ENCODE data around the gene KCNK15. TPM values are rescaled to one million over a fixed set of nuclear protein-coding genes. Genes with fewer than 3 reads are reported as not detected.

Gene KCNK15
- total and polyA plus RNA-seq, 10 donors: 0.06 to 0.92 (median 0.26) TPM; not detected in 3

- Histone ChIP-seq H3K9me3 (no peaks in the 10 kb centered on the region), H3K4me3 (no peak overlapping the region), H3K27ac (no peak overlapping the region), H3K4me1 (no peaks in the 10 kb centered on the region), H3K27me3 (replicated peaks in 1 of 7) (peaks cover 0 to 9% (median 0%) of the 10 kb centered on the region in 7 donors), H3K36me3 (no peaks in the 10 kb centered on the region)
- WGBS, 5 donors: 81 to 92% (median 89%) methylated on average over 8 to 11 of the region's 11 CpGs
- no peak for DNase-seq
- intact Hi-C loops (cut with DNase I; ENCODE audit: low total_unique reads): no loop called here
- TF ChIP-seq POLR2A (IDR thresholded peaks at IDR 0.05) (no peak), CTCF (IDR thresholded peaks at IDR 0.05 in 8 of 11, conservative IDR thresholded peaks at IDR 0.05 in 3 of 11) (no peak), POLR2AphosphoS5 (IDR thresholded peaks at IDR 0.05) (no peak)
Observed at GRCh38 chr20:44727039-44727438, 18.6 kb upstream of the KCNK15 start.

- no peak for DNase-seq
- TF ChIP-seq POLR2A (IDR thresholded peaks at IDR 0.05) (no peak), POLR2AphosphoS5 (IDR thresholded peaks at IDR 0.05) (no peak), CTCF (IDR thresholded peaks at IDR 0.05 in 8 of 11, conservative IDR thresholded peaks at IDR 0.05 in 3 of 11) (no peak)
- Histone ChIP-seq H3K4me1 (no peaks in the 10 kb centered on the region), H3K36me3 (no peaks in the 10 kb centered on the region), H3K4me3 (no peak overlapping the region), H3K27ac (no peak overlapping the region), H3K9me3 (no peaks in the 10 kb centered on the region), H3K27me3 (replicated peaks in 1 of 7) (peaks cover 0 to 9% (median 0%) of the 10 kb centered on the region in 7 donors)
- 92 to 100% (median 93%) methylated on average over 2 of the region's 2 CpGs for WGBS, 5 donors
- intact Hi-C loops (cut with DNase I; ENCODE audit: low total_unique reads): no loop called here
Observed at GRCh38 chr20:44727651-44728050, 18.0 kb upstream of the KCNK15 start.

GRCh38 chr20:44728801-44729443 is 16.7 kb upstream of the KCNK15 start:
- H3K36me3 ChIP-seq: no peaks in the 10 kb centered on the region
- peaks cover 0 to 9% (median 0%) of the 10 kb centered on the region in 7 donors for H3K27me3 ChIP-seq (replicated peaks in 1 of 7)
- H3K9me3 ChIP-seq: no peaks in the 10 kb centered on the region
- no peak for TF ChIP-seq POLR2A (IDR thresholded peaks at IDR 0.05)
- TF ChIP-seq POLR2AphosphoS5 (IDR thresholded peaks at IDR 0.05): no peak
- TF ChIP-seq CTCF (IDR thresholded peaks at IDR 0.05 in 8 of 11, conservative IDR thresholded peaks at IDR 0.05 in 3 of 11): no peak
- no peak overlapping the region for H3K27ac ChIP-seq
- intact Hi-C loops (cut with DNase I; ENCODE audit: low total_unique reads): no loop called here
- H3K4me3 ChIP-seq: no peak overlapping the region
- WGBS, 5 donors: 27 to 44% (median 32%) methylated on average over 9 of the region's 9 CpGs
- no peak for DNase-seq
- H3K4me1 ChIP-seq: no peaks in the 10 kb centered on the region

GRCh38 chr20:44730441-44730840 is 15.2 kb upstream of the KCNK15 start:
- Histone ChIP-seq H3K36me3 (no peaks in the 10 kb centered on the region), H3K27ac (no peak overlapping the region), H3K27me3 (replicated peaks in 1 of 7) (peaks cover 0 to 5% (median 0%) of the 10 kb centered on the region in 7 donors)

More at GRCh38 chr20:44730441-44730840, 15.2 kb upstream of the KCNK15 start:
- Histone ChIP-seq H3K4me3 (no peak overlapping the region), H3K4me1 (no peaks in the 10 kb centered on the region), H3K9me3 (no peaks in the 10 kb centered on the region)
- 79 to 94% (median 89%) methylated on average over 2 of the region's 2 CpGs for WGBS, 5 donors
- TF ChIP-seq CTCF (IDR thresholded peaks at IDR 0.05 in 8 of 11, conservative IDR thresholded peaks at IDR 0.05 in 3 of 11) (no peak), POLR2A (IDR thresholded peaks at IDR 0.05) (no peak), POLR2AphosphoS5 (IDR thresholded peaks at IDR 0.05) (no peak)
- no peak for DNase-seq
- intact Hi-C loops (cut with DNase I; ENCODE audit: low total_unique reads): no loop called here
